Mesothelial cell of epicardium (in vitro differentiated cells): ENCODE measurements around the gene SLC26A11. TPM values are rescaled to one million over a fixed set of nuclear protein-coding genes. Genes with fewer than 3 reads are reported as not detected.

ENCODE experiments used
- DNase-seq, 2 experiments: peaks; one replicate each; pipeline ENCODE4 v3.0.0; 2021; ENCODE audit warnings: low spot score in 2 of 2; ENCODE audit not compliant: unreplicated experiment in 2 of 2
- H3K27ac Mint-ChIP-seq: 2 replicates; pipeline ENCODE4 v1.8.0; 2021; ENCODE audit warnings: mixed read lengths
- H3K27me3 Mint-ChIP-seq: 2 replicates; pipeline ENCODE4 v1.8.0; 2021; ENCODE audit warnings: low read depth, mixed read lengths
- H3K36me3 Mint-ChIP-seq: 2 replicates; pipeline ENCODE4 v1.8.0; 2021; ENCODE audit warnings: mixed read lengths
- H3K4me1 Mint-ChIP-seq: 2 replicates; pipeline ENCODE4 v1.8.0; 2021; ENCODE audit warnings: mixed read lengths
- H3K4me3 Mint-ChIP-seq: 2 replicates; pipeline ENCODE4 v1.8.0; 2021; ENCODE audit warnings: mild to moderate bottlenecking, moderate library complexity, mixed read lengths
- H3K9me3 Mint-ChIP-seq: 2 replicates; pipeline ENCODE4 v1.8.0; 2021; ENCODE audit warnings: mixed read lengths
- total RNA-seq: library from RNA; stranded (reverse); gene quantifications from 3 replicates; pipeline ENCODE4 v1.2.1, GENCODE V29; 2021
- TF ChIP-seq, protein P1 (sequence below): fragments of 200-600 bp; sonication (generic); IDR thresholded peaks from one replicate; pipeline ENCODE4 v1.5.0; 2021; ENCODE audit warnings: antibody characterized with exemption; ENCODE audit not compliant: unreplicated experiment

The SLC26A11 gene
- total RNA-seq, 1 donor from 2014 or later = 41.2 TPM

DNA sequence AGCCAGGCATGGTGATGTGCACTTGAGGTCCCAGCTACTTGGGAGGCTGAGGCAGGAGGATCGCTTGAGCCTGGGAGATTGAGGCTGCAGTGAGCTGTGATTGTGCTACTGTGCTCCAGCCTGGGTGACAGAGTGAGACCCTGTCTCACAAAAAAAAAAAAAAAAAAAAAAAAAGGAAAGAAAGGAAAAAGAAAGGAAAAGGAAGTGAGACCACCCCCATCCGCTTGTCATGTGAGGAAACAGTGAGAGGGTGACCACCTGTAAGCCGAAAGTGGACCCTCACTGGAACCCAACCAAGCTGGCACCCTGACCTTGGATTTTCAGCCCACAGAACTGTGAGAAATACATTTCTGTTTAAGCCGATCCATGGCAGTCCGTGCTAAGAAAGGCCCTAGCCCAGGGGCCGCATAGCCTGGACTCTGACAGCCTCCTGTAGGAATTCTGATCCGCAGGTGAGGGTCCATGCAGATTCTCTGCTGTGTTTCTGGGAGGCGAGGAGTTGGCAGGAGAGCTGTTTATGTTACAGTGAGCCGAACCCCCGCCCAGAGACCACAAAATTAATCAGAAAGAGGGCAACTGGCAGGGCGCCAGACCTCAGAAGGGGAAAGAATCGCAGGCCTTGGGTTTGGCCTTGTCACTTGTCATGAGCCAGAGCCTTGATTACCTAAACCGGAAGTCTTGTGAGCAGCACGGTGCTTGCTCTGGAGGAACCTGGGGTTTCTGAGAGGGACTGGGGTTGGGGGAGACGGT is 1.0 kb upstream of the SLC26A11 start:
- H3K4me1 Mint-ChIP-seq = peaks cover 16% of the 10 kb centered on the region
- H3K36me3 Mint-ChIP-seq = peaks cover 9% of the 10 kb centered on the region
- H3K9me3 Mint-ChIP-seq = no peaks in the 10 kb centered on the region
- no peaks in the 10 kb centered on the region for H3K27me3 Mint-ChIP-seq
- H3K27ac Mint-ChIP-seq = peak overlapping the region; percentile 91
- H3K4me3 Mint-ChIP-seq = peak overlapping the region; percentile 89
- TF ChIP-seq, protein P1, sequence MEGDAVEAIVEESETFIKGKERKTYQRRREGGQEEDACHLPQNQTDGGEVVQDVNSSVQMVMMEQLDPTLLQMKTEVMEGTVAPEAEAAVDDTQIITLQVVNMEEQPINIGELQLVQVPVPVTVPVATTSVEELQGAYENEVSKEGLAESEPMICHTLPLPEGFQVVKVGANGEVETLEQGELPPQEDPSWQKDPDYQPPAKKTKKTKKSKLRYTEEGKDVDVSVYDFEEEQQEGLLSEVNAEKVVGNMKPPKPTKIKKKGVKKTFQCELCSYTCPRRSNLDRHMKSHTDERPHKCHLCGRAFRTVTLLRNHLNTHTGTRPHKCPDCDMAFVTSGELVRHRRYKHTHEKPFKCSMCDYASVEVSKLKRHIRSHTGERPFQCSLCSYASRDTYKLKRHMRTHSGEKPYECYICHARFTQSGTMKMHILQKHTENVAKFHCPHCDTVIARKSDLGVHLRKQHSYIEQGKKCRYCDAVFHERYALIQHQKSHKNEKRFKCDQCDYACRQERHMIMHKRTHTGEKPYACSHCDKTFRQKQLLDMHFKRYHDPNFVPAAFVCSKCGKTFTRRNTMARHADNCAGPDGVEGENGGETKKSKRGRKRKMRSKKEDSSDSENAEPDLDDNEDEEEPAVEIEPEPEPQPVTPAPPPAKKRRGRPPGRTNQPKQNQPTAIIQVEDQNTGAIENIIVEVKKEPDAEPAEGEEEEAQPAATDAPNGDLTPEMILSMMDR = no peak
- peak; percentile 53 to 79 for DNase-seq

DNA sequence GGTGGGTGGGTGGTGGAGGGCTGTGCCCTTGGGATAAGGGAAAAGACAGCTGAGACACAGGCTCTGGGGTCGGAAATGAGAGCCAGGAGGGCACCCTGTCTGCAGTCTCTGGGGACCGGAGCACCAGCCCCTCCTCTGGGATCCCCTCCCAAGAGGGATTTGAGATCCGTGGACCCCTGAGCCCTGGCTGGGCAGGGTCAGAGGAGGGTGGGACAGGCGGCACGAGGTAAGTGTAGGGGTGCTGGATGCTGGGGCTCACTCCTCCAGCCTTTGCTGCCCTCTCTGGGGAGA is 519 bp upstream of the SLC26A11 start:
- Mint-ChIP-seq H3K36me3 (peaks cover 9% of the 10 kb centered on the region), H3K4me3 (peak overlapping the region; percentile 89), H3K27ac (peak overlapping the region; percentile 91)

GRCh38 chr17:80220736-80221215 is 549 bp downstream of the SLC26A11 start:
- TF ChIP-seq, protein P1 = no peak
- DNase-seq = peak in 1 of 2 experiments; percentile 60
- Mint-ChIP-seq H3K4me3 (peak overlapping the region; percentile 75), H3K27ac (no peak overlapping the region), H3K4me1 (peaks cover 22% of the 10 kb centered on the region), H3K9me3 (no peaks in the 10 kb centered on the region), H3K36me3 (peaks cover 9% of the 10 kb centered on the region), H3K27me3 (no peaks in the 10 kb centered on the region)

More for the DNA sequence above, 519 bp upstream of the SLC26A11 start:
- Mint-ChIP-seq H3K9me3 (no peaks in the 10 kb centered on the region), H3K27me3 (no peaks in the 10 kb centered on the region), H3K4me1 (peaks cover 16% of the 10 kb centered on the region)
- TF ChIP-seq, protein P1 = no peak
- peak in 1 of 2 experiments; percentile 46 for DNase-seq

GRCh38 chr17:80221351-80222105 is 1.3 kb downstream of the SLC26A11 start:
- H3K4me3 Mint-ChIP-seq = peak overlapping the region; percentile 75
- DNase-seq = no peak
- H3K27me3 Mint-ChIP-seq = no peaks in the 10 kb centered on the region
- H3K4me1 Mint-ChIP-seq = peaks cover 23% of the 10 kb centered on the region
- TF ChIP-seq, protein P1 = no peak
- no peak overlapping the region for H3K27ac Mint-ChIP-seq
- no peaks in the 10 kb centered on the region for H3K9me3 Mint-ChIP-seq
- peaks cover 11% of the 10 kb centered on the region for H3K36me3 Mint-ChIP-seq

GRCh38 chr17:80222376-80223141 is 2.3 kb downstream of the SLC26A11 start:
- H3K9me3 Mint-ChIP-seq = no peaks in the 10 kb centered on the region
- no peak for DNase-seq
- H3K27me3 Mint-ChIP-seq = no peaks in the 10 kb centered on the region
- TF ChIP-seq, protein P1 = no peak
- no peak overlapping the region for H3K27ac Mint-ChIP-seq
- peaks cover 13% of the 10 kb centered on the region for H3K36me3 Mint-ChIP-seq
- H3K4me3 Mint-ChIP-seq = peak overlapping the region; percentile 43
- H3K4me1 Mint-ChIP-seq = peaks cover 23% of the 10 kb centered on the region
